SU-DHL-6 (cell line): ENCODE results near the gene KHK.

Experiments used
- H2AFZ ChIP-seq: fragments of 200-600 bp; sonication (generic); 2 replicates; pipeline ENCODE4 v1.6.1; 2014; ENCODE audit warnings: low read depth, mild to moderate bottlenecking, moderate library complexity, mixed read lengths, antibody characterized with exemption, low read length; ENCODE audit not compliant: severe bottlenecking
- H3F3A ChIP-seq: fragments of 200-600 bp; shearing (Covaris generic); 2 replicates; pipeline ENCODE4 v1.6.0; 2016; ENCODE audit warnings: antibody characterized with exemption, mild to moderate bottlenecking; ENCODE audit not compliant: insufficient read depth
- H3K27ac ChIP-seq: fragments of 200-600 bp; sonication (generic); 2 replicates; pipeline ENCODE4 v1.5.1; 2016; ENCODE audit warnings: low read depth, mild to moderate bottlenecking, low read length, moderate library complexity, mixed read lengths
- H3K27me3 ChIP-seq: fragments of 200-600 bp; sonication (generic), shearing (Covaris generic); 2 replicates; pipeline ENCODE4 v1.6.0; 2014; ENCODE audit warnings: mild to moderate bottlenecking, low read length
- H3K36me3 ChIP-seq: fragments of 200-600 bp; sonication (generic); 2 replicates; pipeline ENCODE4 v1.6.1; 2014; ENCODE audit warnings: mild to moderate bottlenecking, low read length, mixed read lengths
- H3K4me2 ChIP-seq: fragments of 300-600, 200-600 bp; shearing (Covaris generic), sonication (generic); 2 replicates; pipeline ENCODE4 v1.6.0; 2014; ENCODE audit warnings: low read length, low read depth, mild to moderate bottlenecking; ENCODE audit not compliant: poor library complexity, severe bottlenecking
- H3K4me3 ChIP-seq: fragments of 200-600 bp; sonication (generic); 2 replicates; pipeline ENCODE4 v1.5.1; 2014; ENCODE audit warnings: antibody characterized with exemption, low read length, mild to moderate bottlenecking, mixed read lengths; ENCODE audit not compliant: insufficient read depth, poor library complexity, severe bottlenecking
- H3K79me2 ChIP-seq: fragments of 200-600 bp; sonication (generic); 2 replicates; pipeline ENCODE4 v1.6.1; 2014; ENCODE audit warnings: mild to moderate bottlenecking, low read length, moderate library complexity; ENCODE audit not compliant: insufficient read depth
- H3K9ac ChIP-seq: fragments of 200-600 bp; sonication (generic); 2 replicates; pipeline ENCODE4 v1.7.0; 2014; ENCODE audit warnings: mild to moderate bottlenecking, low read length
- H3K9me2 ChIP-seq: fragments of 200-600 bp; sonication (generic); replicated peaks from 2 replicates; pipeline ENCODE4 v1.6.1; 2014; ENCODE audit warnings: low read length; ENCODE audit not compliant: insufficient read depth
- H3K9me3 ChIP-seq: fragments of 200-600 bp; sonication (generic); 2 replicates; pipeline ENCODE4 v1.6.1; 2014; ENCODE audit warnings: low read length, mixed read lengths; ENCODE audit not compliant: insufficient read depth
- H4K20me1 ChIP-seq: fragments of 200-600 bp; sonication (generic); 2 replicates; pipeline ENCODE4 v1.6.1; 2014; ENCODE audit warnings: low read depth, mild to moderate bottlenecking, antibody characterized with exemption, low read length, moderate library complexity, mixed read lengths
- EZH2phosphoT487 ChIP-seq: fragments of 200-600 bp; sonication (generic), shearing (Covaris generic); conservative IDR thresholded peaks from 2 replicates; pipeline ENCODE4 v1.6.1; 2018; ENCODE audit warnings: mild to moderate bottlenecking, antibody characterized with exemption, low read length, moderate library complexity, mixed read lengths
- TF ChIP-seq, protein P1 (sequence below): fragments of 200-600 bp; sonication (generic); IDR thresholded peaks from one replicate; pipeline ENCODE4 v1.5.1; 2017; ENCODE audit warnings: antibody characterized with exemption, mild to moderate bottlenecking, low read length, moderate library complexity; ENCODE audit not compliant: insufficient read depth, poor library complexity, severe bottlenecking

The KHK gene

DNA sequence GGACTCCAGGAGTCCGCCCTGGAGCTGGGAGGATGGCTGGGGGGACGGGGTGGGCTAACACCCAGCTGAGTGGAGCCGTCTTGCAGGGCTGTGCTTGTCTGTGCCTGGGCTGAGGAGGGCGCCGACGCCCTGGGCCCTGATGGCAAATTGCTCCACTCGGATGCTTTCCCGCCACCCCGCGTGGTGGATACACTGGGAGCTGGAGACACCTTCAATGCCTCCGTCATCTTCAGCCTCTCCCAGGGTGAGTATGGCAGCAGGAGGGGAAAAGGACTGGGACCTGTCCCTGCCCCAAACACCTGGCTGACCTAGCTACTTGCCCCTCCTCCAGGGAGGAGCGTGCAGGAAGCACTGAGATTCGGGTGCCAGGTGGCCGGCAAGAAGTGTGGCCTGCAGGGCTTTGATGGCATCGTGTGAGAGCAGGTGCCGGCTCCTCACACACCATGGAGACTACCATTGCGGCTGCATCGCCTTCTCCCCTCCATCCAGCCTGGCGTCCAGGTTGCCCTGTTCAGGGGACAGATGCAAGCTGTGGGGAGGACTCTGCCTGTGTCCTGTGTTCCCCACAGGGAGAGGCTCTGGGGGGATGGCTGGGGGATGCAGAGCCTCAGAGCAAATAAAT lies 12.9 kb downstream of the KHK start:
- Histone ChIP-seq H3K79me2 (no peaks in the 10 kb centered on the region), H3K27ac (no peak overlapping the region)
- TF ChIP-seq EZH2phosphoT487 = no peak
- TF ChIP-seq, protein P1, sequence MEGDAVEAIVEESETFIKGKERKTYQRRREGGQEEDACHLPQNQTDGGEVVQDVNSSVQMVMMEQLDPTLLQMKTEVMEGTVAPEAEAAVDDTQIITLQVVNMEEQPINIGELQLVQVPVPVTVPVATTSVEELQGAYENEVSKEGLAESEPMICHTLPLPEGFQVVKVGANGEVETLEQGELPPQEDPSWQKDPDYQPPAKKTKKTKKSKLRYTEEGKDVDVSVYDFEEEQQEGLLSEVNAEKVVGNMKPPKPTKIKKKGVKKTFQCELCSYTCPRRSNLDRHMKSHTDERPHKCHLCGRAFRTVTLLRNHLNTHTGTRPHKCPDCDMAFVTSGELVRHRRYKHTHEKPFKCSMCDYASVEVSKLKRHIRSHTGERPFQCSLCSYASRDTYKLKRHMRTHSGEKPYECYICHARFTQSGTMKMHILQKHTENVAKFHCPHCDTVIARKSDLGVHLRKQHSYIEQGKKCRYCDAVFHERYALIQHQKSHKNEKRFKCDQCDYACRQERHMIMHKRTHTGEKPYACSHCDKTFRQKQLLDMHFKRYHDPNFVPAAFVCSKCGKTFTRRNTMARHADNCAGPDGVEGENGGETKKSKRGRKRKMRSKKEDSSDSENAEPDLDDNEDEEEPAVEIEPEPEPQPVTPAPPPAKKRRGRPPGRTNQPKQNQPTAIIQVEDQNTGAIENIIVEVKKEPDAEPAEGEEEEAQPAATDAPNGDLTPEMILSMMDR = no peak

DNA sequence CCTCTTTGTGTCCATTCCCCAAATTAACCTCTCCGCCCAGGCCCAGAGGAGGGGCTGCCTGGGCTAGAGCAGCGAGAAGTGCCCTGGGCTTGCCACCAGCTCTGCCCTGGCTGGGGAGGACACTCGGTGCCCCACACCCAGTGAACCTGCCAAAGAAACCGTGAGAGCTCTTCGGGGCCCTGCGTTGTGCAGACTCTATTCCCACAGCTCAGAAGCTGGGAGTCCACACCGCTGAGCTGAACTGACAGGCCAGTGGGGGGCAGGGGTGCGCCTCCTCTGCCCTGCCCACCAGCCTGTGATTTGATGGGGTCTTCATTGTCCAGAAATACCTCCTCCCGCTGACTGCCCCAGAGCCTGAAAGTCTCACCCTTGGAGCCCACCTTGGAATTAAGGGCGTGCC lies 13.5 kb downstream of the KHK start:
- no peak overlapping the region for H3K9ac ChIP-seq
- H3K4me3 ChIP-seq = no peak overlapping the region

More for the DNA sequence above, 12.9 kb downstream of the KHK start:
- Histone ChIP-seq H3F3A (no peaks in the 10 kb centered on the region), H3K9me3 (no peaks in the 10 kb centered on the region), H3K27me3 (no peaks in the 10 kb centered on the region), H3K9me2 (no peaks in the 10 kb centered on the region), H4K20me1 (no peaks in the 10 kb centered on the region), H2AFZ (no peak overlapping the region), H3K4me2 (no peak overlapping the region), H3K4me3 (no peak overlapping the region), H3K9ac (no peak overlapping the region), H3K36me3 (no peaks in the 10 kb centered on the region)

DNA sequence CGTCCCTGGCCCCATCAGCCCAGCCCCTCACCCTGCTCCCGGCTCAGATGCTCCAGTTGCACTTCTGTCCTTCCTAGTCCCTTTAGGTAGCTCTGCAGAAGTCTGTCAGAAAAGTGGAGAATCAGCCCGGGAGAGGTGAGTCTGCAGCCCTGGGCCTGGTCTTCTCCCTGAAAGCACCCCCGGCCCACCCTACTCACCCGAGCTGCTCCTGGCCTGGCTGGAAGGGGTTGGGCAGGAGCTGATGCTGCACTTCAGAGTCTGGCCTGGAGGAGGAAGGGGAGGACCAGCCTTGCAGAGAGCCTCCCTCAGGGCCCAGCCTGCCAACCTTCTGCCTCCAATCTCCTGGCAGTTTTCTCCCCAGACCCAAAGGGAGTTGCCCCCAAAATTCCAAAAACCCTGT lies 15.8 kb downstream of the KHK start:
- Histone ChIP-seq H3K36me3 (no peaks in the 10 kb centered on the region), H3K27ac (no peak overlapping the region), H3K9ac (no peak overlapping the region), H4K20me1 (no peaks in the 10 kb centered on the region), H3K4me3 (no peak overlapping the region), H3K9me3 (no peaks in the 10 kb centered on the region), H3K79me2 (no peaks in the 10 kb centered on the region), H3K4me2 (no peak overlapping the region), H2AFZ (no peak overlapping the region), H3F3A (no peaks in the 10 kb centered on the region), H3K9me2 (no peaks in the 10 kb centered on the region), H3K27me3 (no peaks in the 10 kb centered on the region)
- no peak for TF ChIP-seq EZH2phosphoT487
- TF ChIP-seq, protein P1 = no peak

More for the DNA sequence above, 13.5 kb downstream of the KHK start:
- H3K9me3 ChIP-seq = no peaks in the 10 kb centered on the region
- H4K20me1 ChIP-seq = no peaks in the 10 kb centered on the region
- H3K27ac ChIP-seq = no peak overlapping the region
- no peaks in the 10 kb centered on the region for H3K36me3 ChIP-seq
- H2AFZ ChIP-seq = no peak overlapping the region
- TF ChIP-seq EZH2phosphoT487 = no peak
- TF ChIP-seq, protein P1 = no peak
- H3K27me3 ChIP-seq = no peaks in the 10 kb centered on the region
- H3K4me2 ChIP-seq = no peak overlapping the region
- no peaks in the 10 kb centered on the region for H3K9me2 ChIP-seq
- no peaks in the 10 kb centered on the region for H3F3A ChIP-seq
- H3K79me2 ChIP-seq = no peaks in the 10 kb centered on the region
